T-helper 1 cell treated with Interleukin-12 subunit alpha and Interleukin-12 subunit beta and Interleukin-4 antibody, amounts not matched to agents 30 ng/mL and 1 ng/mL, for 36 hours (primary cell): ENCODE measurements around the gene SCGB3A1. TPM values are rescaled to one million over a fixed set of nuclear protein-coding genes. Genes with fewer than 3 reads are reported as not detected.

Experiments
- intact Hi-C: fragments of 100-400 bp; cut with micrococcal nuclease; formaldehyde crosslinking; loops from one replicate; pipeline ENCODE4 v1.15.1; 2024
- total RNA-seq: library from RNA; stranded (reverse); gene quantifications from 2 replicates; pipeline ENCODE4 v1.2.3, GENCODE V29; 2022

The SCGB3A1 gene, protein sequence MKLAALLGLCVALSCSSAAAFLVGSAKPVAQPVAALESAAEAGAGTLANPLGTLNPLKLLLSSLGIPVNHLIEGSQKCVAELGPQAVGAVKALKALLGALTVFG
- not detected in 2 replicates for total RNA-seq

DNA sequence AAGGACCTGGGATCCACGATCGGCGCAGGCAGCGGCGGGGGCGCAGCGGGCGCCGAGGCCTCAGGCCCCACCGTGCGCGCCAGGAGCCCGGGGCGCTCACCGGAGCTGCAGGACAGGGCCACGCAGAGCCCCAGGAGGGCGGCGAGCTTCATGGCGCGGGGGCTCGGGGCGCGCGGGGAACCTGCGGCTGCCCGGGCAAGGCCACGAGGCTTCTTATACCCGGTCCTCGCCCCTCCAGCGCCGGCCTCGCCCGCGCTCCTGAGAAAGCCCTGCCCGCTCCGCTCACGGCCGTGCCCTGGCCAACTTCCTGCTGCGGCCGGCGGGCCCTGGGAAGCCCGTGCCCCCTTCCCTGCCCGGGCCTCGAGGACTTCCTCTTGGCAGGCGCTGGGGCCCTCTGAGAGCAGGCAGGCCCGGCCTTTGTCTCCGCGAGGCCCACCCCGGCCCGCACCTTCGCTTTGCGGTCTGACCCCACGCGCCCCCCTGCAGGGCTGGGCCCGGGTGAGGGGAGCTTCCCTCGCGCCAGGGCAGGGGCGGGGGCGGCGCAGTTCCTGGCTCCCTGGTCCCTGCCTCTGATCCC, at the start of gene SCGB3A1:
Gene SCGB3A1, minus strand, starts transcription at position 189 of the 577 bp plus-strand sequence. Its CDS starts 37 bp downstream, at position 152.
- intact Hi-C loops: no loop called here

DNA sequence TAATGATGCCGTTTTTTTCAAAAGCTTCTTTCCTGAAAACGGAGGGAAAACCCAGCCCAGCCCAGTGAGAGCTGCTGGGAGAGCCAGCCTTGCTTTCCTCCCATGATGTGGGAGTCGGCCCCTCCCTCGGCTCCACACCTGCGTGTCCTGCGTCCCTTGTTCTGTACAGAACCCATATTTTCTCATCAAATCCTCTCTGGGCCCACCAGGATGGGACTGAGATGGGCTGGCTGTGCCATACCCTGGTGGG, 49.2 kb upstream of the SCGB3A1 start:
- intact Hi-C loops: no loop called here

DNA sequence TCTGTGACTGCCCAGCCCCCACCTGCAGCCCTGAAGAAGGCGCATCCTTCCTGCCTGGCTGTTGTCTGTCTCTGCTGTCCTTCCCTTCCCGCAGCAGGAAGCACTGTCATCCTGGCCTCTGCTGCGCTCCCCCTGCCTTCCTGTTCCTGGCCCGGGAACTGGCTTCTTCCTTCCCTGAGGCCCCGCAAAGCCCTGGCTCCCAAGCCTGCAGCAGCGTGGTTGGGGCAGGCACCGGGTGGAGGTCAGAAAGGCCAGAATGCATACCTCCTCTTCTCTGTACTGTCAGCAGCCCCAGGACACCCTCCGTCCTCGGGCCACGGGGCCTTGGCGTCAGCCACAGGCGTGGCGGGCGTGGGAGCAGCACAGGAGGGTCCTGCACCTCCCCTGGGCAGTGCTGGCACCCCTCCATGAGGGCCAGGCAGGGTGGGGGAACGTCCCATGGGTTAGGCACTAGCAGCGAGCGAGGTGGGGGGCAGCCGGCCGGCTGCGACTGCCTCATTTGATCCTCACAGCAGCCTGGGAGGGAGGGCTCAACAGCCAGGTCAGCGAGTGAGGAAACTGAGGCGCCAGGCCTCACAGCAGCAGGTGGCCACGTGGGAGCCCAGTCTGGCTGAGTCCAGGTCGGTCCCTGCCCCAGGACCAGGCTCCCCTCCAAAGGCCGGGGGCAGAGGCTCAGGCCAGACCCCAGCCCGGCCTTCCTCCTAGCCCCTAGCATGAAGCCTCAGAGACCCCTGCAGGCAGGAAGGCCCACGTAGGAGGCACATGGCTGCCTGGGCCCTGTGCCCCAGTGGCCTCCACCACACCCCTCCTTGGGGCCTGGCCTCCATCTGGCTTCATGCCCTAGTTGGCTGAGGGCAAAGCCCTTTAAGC, 48.7 kb upstream of the SCGB3A1 start:
- intact Hi-C loops: no loop called here

DNA sequence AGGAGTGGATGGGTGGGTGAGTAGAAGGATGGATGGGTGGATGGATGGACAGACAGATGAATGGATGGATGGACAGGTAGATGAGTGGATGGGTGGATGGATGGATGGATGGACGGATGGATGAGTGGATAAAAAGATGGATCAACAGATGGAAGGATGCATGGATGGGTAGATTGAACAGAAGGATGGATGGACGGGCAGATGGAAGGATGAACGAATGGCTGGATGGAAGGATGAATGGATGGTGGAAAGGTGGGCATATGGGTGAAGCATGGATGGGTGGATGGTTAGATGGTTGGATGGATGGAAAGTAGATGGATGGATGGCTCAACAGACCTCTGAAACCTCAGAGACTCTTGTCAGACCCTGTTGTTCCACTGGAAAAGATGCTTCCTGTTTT, 48.0 kb upstream of the SCGB3A1 start:
- intact Hi-C loops: no loop called here

DNA sequence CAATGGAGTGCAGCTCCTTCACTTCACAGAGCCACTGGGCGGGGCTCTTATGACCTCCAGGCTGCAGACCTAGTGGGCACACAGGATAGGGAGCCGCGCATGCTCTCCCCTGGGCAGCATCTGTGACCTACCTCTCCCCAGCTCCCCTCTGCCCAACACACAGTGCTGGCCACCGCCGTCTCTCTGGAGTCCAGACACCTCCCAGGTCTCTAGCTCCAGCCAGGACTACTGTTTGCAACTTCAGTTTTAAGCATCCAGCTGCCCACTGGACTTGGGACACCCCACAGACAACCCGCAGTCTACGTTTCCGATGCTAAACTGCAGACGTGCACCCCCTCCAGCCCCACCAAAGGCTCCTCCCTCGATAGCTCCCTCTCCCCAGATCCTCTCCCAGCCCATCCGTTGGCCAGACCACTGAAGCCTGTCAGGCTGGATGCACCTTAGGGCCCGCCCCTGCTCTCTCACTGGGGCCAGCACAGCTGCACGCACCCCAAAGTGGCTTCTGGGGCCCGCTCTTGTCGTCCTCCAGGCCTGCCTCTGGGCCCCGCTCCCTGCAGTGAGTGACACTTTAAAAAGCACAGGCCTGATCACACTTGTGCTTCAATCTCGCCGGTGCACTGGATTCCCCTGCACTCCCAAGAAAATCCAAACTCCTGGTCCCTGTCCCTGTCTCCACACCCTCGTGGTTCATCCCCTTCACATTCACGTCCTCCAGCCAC, 46.8 kb upstream of the SCGB3A1 start:
- intact Hi-C loops: no loop called here

DNA sequence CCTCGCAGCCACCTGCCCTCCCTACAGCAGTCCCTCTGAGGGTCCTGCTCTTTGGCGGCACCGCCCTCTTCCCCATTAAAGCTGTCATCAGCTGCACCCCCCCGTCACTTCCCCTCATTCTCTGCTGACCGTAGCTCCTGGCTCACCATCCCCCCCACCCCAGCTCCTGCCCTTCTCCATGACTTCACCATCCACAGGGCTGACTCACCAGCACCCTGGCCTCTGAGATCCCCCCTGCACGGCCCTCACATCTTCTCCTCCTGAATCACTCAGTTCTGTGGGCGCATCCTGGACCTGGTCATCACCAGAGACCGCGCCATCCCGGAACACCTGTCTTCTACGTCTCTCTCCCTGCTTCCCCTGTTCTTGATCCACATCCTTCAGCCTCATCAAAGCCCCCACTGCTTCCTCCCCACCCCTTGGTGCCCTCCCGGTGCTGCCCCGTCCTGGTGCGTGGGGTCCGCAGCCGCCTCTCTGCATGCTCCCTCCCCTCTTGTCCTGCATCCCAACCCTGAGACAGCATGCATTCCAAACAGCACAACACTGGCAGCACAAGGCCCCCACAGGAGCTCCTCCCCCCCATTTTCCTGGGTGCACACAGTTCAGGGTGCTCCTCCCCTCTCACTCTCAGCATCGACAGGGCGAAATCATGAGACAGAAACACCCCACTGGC, 45.2 kb upstream of the SCGB3A1 start:
- intact Hi-C loops: no loop called here

DNA sequence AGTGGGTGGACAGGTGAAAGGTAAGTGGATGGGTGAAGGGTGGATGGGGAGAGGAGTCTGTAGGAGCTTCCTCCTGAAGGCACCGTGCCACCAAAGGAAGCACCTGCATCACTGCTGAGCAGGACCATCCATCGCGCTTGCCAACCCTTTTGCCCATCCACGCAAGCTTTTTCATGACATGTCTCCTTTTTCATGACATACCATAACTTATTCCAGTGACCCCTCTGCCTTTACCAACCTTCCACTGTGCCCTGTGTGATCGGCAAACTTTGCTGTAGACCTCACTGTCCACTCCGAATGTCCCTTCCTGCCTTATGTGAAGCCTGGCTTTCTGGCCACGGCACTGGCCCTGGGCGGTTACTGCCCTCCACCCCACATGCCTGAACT, 44.7 kb upstream of the SCGB3A1 start:
- intact Hi-C loops: no loop called here

DNA sequence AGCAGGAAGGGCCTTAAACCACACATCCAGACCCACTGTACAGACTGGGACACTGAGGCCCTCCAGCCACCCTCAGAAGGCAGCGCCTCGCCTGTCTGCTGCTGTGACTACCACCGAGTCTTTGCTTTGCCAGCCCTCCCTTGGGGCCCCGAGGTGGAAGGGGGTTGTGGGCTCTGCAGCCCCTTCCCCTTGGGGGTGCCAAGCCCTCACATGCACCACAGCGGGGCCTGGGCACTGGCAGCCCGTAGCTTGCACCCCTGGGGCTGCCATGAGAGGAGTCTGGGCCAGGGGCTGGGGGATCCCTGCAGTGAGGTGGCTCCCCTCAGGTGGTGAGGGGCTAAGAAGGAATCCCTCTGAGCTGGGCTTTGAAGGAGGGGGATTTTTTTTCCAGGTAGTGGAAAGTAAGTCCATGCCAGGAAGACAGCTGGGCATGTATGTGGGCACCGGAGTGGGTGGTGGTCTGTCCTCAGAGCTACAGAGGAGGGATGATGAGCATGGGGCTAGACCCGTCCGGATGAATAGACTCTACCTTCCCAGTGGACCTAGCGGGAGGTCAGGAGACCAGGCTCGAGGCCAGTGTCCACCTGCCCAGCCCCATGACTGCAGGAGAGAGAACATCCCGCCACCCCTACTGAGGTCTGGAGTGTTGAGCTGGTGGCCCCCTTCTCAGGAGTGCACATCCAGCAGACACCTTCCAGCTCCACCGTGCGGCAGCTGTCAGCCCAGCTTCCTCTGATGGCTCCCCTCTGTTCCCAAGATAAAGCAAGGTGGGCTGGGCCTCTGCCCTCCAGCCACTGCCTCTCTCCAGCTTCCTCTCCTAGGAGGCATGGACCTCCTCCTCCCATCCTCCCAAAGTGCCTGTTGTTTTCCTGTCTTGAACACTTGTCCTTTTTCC, 42.2 kb upstream of the SCGB3A1 start:
- intact Hi-C loops: no loop called here

DNA sequence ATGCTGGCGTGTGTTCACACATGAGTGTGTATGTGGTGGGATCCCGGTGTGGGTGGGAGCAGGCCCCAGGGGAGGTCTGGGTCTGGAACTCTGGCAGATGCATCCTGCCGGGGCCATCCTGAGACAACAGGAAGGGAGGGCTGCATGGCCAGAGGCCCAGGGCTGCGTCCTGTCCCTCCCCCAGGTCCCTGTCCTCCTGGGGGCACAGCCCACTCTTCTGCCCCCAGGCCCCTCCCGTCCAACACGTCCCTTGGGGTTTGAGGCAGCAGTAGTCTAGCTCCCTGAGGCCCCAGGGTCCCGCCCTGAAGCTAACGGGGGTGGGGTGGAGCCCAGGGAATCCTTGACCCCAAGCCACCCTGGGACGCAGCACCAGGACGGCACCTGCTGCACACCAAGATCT, 41.5 kb upstream of the SCGB3A1 start:
- intact Hi-C loops: no loop called here

DNA sequence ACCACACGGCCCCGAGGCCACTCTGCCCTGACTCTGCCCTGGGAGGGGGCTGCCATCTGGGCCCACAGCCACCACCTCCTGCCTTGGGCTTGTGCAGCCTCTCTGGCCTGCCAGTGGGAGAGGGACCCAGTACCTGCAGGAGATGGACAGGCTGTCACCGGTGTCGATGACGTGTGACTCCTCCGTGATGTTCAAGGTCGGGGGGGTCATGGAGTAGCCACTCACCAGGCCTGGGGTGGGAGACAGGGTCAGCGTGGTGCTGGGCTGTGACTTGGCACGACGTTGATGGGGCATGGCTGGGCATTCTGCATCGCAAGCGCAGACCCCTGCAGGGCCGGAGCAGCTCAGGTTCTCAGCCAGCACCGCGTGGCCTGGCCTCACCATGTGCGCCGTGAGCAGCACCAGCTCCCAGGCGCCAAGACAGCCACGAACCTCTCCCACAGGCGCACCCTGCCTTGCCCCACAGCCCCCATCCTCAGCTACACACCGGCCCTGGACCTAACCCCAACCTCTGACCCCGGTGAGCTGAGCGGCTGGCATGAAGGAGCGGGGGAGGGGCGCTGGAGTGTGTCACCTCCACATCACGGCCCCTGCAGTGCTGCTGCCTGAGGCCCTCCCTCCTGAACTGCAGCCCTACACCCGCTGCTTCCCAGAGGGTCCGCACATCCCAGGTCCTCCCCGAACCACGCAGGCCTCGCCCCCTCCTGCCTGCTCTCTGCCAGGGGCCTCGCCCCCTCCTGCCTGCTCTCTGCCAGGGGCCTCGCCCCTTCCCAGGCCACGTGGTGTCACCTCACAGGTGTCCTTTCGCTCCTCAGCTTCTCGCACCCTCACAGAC, 40.5 kb upstream of the SCGB3A1 start:
- intact Hi-C loops: no loop called here

DNA sequence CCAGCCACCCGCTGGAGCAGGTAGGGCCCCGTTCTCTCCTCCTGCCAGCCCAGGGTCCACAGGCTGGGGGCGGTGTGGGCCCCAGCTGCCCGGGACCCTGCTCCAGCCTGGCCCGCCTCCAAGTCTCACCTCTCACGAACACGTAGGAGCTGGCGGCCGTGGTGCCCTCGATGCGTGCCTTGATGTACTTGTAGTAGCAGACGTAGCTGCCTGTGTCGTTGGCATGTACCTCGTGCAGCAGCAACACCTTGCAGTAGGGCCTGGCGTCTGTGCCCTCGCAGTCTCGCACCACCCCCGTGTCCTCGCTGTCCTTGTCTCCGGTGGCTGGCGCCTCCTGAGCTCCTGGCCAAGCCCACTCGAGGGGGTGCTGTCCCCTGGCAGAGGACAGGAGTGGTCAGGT, 39.1 kb upstream of the SCGB3A1 start:
- intact Hi-C loops: no loop called here

DNA sequence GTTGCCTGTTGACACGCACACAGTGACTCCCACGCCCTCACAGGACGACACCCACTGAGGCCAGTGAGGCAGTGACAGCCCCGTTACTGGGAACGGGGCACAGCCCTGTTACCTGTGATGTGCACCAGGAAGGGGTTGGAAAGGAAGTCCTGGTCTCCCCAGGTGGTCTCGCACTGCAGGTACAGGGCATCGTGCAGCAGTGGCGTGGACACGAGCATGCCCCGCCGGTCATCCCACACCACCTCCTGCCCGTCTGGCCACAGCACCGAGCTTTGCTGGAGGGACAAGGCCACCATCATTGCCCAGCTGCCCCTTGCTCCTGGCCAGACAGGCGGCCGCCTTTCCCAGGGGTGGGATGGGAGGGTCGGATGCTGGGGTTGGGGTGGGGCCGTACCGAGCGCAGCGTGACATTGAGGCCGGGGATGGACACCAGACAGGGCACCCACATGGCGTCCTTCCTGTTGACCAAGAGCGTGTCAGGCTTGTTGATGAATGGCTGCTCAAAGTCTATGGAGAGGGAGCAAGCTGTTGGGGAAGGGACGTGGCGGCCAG, 38.6 kb upstream of the SCGB3A1 start:
- intact Hi-C loops: no loop called here

DNA sequence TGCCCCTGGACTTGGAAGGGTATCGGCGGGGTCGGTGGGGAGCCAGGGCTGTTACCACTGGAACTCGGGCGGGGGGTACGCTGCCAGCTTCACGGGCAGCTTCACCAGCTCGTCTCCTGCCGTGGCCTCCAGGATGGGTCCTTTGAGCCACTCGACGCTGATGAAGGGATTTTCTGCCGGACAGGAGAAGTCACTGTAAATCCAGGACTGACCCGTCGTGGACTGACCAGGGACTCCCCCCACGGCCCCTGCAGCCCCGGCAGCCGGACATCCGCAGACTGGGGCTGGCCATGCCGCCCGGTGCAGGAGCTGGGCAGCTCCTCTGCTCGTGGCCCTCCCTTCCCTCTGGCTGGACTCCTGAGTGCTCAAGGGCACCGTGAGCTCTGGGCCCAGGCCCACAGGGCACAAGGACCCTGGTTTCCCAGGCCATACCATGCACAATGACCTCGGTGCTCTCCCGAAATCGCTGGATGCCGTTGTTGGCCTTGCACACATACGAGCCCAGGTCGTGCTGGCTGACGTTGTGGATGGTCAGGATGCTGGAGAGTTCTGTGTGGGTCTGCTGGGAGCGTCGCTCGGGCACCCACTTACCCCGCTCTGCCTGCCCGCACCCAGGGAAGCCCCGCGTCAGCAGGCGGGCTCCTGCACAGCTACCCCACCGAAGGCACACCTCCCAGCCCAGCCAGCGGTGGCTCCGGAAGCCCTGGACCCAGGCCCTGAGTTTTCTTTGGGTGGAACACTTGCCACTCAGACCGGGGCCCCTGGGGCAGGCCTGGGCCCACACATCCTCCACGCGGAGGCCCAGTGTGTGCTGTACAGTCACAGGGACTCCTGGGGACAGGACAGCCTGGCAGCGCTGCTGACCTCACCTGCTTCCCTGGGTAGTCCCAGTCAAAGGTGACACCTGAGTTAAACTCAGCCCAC, 37.8 kb upstream of the SCGB3A1 start:
- intact Hi-C loops: no loop called here

DNA sequence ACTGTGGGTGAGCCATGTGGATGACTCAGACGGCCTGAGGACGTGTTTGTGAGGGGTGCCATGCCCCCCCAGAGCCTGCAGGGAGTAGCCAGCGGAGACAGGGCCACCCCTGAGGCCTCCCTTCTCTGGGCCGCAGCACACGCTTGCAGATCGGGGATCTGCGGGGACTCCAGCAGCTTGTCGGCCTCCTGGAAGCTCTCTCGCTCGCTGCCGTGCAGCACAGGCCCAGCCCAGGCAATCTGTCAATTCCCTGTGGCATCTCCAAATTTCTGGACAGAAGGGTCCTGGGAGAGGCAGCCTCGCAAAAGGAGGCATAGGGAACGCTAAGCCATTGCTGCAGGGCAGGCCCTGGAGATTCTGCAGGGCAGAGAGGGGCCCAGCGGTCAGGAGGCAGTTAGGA, 36.9 kb upstream of the SCGB3A1 start:
- intact Hi-C loops: no loop called here

DNA sequence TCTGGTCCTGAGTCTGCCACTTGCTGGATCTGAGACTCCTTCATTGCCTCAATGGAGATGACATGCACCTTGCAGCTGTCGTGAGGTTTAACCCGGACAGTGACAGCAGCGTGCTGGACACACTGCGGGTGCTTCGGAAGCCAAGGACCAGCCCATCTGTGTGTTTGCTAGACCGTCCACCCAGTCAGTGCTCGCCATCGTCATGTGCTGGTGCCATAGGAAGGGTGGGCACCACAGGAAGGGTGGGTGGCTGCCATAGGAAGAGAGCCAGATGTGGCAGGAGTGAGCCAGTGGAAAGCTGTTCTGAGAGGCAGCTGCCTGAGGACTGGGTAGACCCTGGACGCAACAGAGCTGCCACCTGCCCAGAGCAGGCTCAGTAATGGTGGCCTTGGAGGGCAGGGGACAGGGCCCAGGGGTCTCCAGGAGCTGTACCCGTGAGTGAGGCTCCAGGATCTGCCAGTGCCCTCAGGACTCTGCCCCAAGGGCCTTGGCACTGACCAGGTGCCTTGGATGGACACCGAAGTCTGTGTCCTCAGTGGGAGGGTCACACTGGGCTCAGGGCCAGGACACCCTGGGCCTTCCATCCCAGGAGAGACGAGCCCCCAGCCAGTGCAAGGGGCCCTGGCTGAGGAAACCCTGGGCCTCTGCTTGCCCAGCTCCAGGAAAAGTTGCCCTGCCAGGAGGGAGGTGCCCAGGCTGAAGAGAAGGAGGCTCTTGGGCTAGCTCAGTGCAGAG, 36.3 kb upstream of the SCGB3A1 start:
- intact Hi-C loops: no loop called here

DNA sequence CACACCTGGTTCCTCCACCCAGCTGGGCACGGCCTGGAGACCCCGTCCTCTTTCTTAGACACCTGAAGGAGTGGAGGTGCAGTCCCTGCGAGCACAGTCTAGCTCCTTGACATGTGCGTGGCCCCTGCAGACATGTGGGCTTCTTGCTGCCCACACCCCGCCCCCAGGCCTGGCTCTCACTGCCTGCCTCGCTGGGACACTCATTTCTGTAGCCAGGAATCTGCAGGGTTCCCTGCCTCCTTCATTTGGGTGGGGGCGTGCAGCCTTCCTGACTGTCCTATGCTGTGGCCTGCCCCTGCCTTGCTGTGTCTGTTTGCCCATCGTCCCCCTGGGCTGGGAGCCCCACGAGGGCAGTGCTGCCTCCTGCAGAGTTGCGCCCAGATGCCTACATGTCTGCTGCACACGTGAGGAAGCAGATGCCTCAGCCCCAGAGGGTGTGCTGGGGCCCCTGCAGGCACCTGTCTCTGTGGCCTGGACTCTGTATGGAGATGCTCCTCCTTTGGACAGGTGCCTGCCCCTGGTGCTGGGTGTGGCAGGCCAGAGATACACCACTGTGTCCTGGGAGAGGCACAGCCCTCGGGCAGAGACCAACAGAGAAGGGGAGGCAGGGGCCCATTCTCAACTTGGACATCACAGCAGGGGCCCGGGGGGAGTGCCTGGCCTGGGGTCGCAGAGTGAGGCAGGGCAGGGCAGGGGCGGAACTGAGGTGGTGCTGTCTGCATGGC, 35.5 kb upstream of the SCGB3A1 start:
- intact Hi-C loops: no loop called here
